H1 (cell line): ENCODE measurements around the gene ZNF454. TPM values are rescaled to one million over a fixed set of nuclear protein-coding genes. Genes with fewer than 3 reads are reported as not detected.

Experiments used
- CTCF ChIA-PET: fragments of 300-600 bp; sonication (Branson Sonifier 250); formaldehyde crosslinking; loops from one replicate; lab custom pipeline; 2021; ENCODE audit not compliant: partially characterized antibody; lab: Charles Lee
- POLR2A ChIA-PET: fragments of 300-600 bp; sonication (Branson Sonifier 250); formaldehyde crosslinking; loops from one replicate; lab custom pipeline; 2021; ENCODE audit warnings: inconsistent platforms; ENCODE audit not compliant: partially characterized antibody; lab: Charles Lee
- DNase-seq, 2 experiments: peaks; one replicate each; pipeline versions ENCODE4 v3.0.0 to v3.0.0-alpha.2; 2010 to 2022; ENCODE audit warnings: low spot score in 2 of 2, low read depth in 1 of 2, mixed read lengths in 1 of 2
- FAIRE-seq: peaks from 2 replicates; lab custom pipeline; 2011; peaks lifted over from hg19 to GRCh38; lab: Jason Lieb, UNC
- H2AFZ ChIP-seq: 2 replicates; pipeline ENCODE4 v1.8.1; 2012; ENCODE audit warnings: low read length, inconsistent platforms
- H2AK5ac ChIP-seq: 2 replicates; pipeline ENCODE4 v1.6.1; 2013; ENCODE audit warnings: low read depth, low read length
- H2BK120ac ChIP-seq: replicated peaks from 2 replicates; pipeline ENCODE3; 2013; ENCODE audit warnings: low read depth, low read length, inconsistent platforms
- H2BK12ac ChIP-seq: 2 replicates; pipeline ENCODE4 v1.6.1; 2013; ENCODE audit warnings: low read depth, low read length
- H2BK15ac ChIP-seq: 2 replicates; pipeline ENCODE4 v1.6.1; 2013; ENCODE audit warnings: low read length
- H2BK20ac ChIP-seq: 2 replicates; pipeline ENCODE4 v1.6.1; 2013; ENCODE audit warnings: low read length
- H2BK5ac ChIP-seq: 2 replicates; pipeline ENCODE4 v1.6.1; 2013; ENCODE audit warnings: low read depth, low read length
- H3K14ac ChIP-seq: 2 replicates; pipeline ENCODE4 v1.6.1; 2013; ENCODE audit warnings: inconsistent platforms; ENCODE audit not compliant: insufficient read length
- H3K18ac ChIP-seq: 2 replicates; pipeline ENCODE4 v1.6.1; 2013; ENCODE audit warnings: low read length; ENCODE audit errors: extremely low read depth
- H3K23ac ChIP-seq: 2 replicates; pipeline ENCODE4 v1.6.1; 2013; ENCODE audit warnings: inconsistent platforms; ENCODE audit not compliant: insufficient read length
- H3K23me2 ChIP-seq: 2 replicates; pipeline ENCODE4 v1.6.1; 2013; ENCODE audit warnings: low read depth, low read length
- H3K27ac ChIP-seq: 2 replicates; pipeline ENCODE4 v1.6.1; 2011; ENCODE audit warnings: low read depth, low read length, inconsistent platforms
- H3K27me3 ChIP-seq, 4 experiments: replicated peaks in 1 of 4; 1 replicate in 1 of 4; 2 replicates in 3 of 4; pipeline versions ENCODE4 v1.6.1 to v1.8.1; 2011 to 2013; ENCODE audit warnings: low read length in 3 of 4, mild to moderate bottlenecking in 3 of 4, inconsistent platforms in 2 of 4, mixed read lengths in 2 of 4, moderate library complexity in 1 of 4; ENCODE audit not compliant: control insufficient read depth in 3 of 4, insufficient read depth in 3 of 4; ENCODE audit errors: extremely low read depth in 1 of 4
- H3K36me3 ChIP-seq, 4 experiments: 2 replicates each; pipeline versions ENCODE4 v1.6.1 to v1.8.1; 2011 to 2013; ENCODE audit warnings: mild to moderate bottlenecking in 4 of 4, low read length in 3 of 4, moderate library complexity in 2 of 4, control low read depth in 1 of 4, inconsistent platforms in 1 of 4; ENCODE audit not compliant: insufficient read depth in 4 of 4, control insufficient read depth in 2 of 4
- H3K4ac ChIP-seq: replicated peaks from 2 replicates; pipeline ENCODE3; 2013; ENCODE audit warnings: low read length, low read depth, mixed read lengths, inconsistent platforms; ENCODE audit not compliant: insufficient read length
- H3K4me1 ChIP-seq, 4 experiments: replicated peaks in 1 of 4; 1 replicate in 1 of 4; 2 replicates in 3 of 4; pipeline versions ENCODE4 v1.6.1 to v1.8.1; 2011 to 2013; ENCODE audit warnings: low read length in 3 of 4, inconsistent platforms in 2 of 4, mixed read lengths in 1 of 4; ENCODE audit not compliant: insufficient read depth in 4 of 4, control insufficient read depth in 3 of 4
- H3K4me2 ChIP-seq, 2 experiments: 2 replicates each; pipeline versions ENCODE4 v1.6.1 to v1.8.1; 2011 to 2013; ENCODE audit warnings: low read depth in 2 of 2, low read length in 2 of 2, control low read depth in 1 of 2, inconsistent platforms in 1 of 2, mild to moderate bottlenecking in 1 of 2; ENCODE audit not compliant: insufficient read depth in 1 of 2
- H3K4me3 ChIP-seq, 4 experiments: fragments of 200-600, 300-600 bp in 1 of 4; sonication (generic), shearing (Covaris generic), sonication (Bioruptor Twin) in 1 of 4; 2 replicates each; pipeline versions ENCODE4 v1.5.1 to v1.8.1; 2011 to 2016; ENCODE audit warnings: low read length in 4 of 4, low read depth in 3 of 4, control low read depth in 2 of 4, inconsistent platforms in 2 of 4, mild to moderate bottlenecking in 2 of 4, mixed read lengths in 1 of 4, moderate library complexity in 1 of 4; ENCODE audit not compliant: insufficient read depth in 2 of 4; ENCODE audit errors: extremely low read depth in 1 of 4
- H3K56ac ChIP-seq: replicated peaks from 2 replicates; pipeline ENCODE3; 2013; ENCODE audit warnings: low read depth, mild to moderate bottlenecking, mixed read lengths, low read length, inconsistent platforms; ENCODE audit not compliant: insufficient read length
- H3K79me1 ChIP-seq: 2 replicates; pipeline ENCODE4 v1.6.1; 2013; ENCODE audit warnings: low read depth, low read length, control low read depth
- H3K79me2 ChIP-seq, 2 experiments: 2 replicates each; pipeline versions ENCODE4 v1.6.1 to v1.8.1; 2012 to 2013; ENCODE audit warnings: low read length in 2 of 2, mild to moderate bottlenecking in 2 of 2, inconsistent platforms in 1 of 2; ENCODE audit not compliant: insufficient read depth in 2 of 2, control insufficient read depth in 1 of 2
- H3K9ac ChIP-seq, 4 experiments: replicated peaks in 1 of 4; 1 replicate in 1 of 4; 2 replicates in 3 of 4; pipeline versions ENCODE4 v1.6.1 to v1.8.1; 2011 to 2013; ENCODE audit warnings: low read depth in 3 of 4, low read length in 3 of 4, control low read depth in 2 of 4, mild to moderate bottlenecking in 2 of 4, moderate library complexity in 2 of 4, inconsistent platforms in 1 of 4; ENCODE audit errors: extremely low read depth in 1 of 4
- H3K9me3 ChIP-seq, 2 experiments: 2 replicates each; pipeline versions ENCODE4 v1.6.1 to v1.8.1; 2012 to 2013; ENCODE audit warnings: mild to moderate bottlenecking in 2 of 2, moderate library complexity in 2 of 2, control low read depth in 1 of 2, inconsistent platforms in 1 of 2, low read depth in 1 of 2, low read length in 1 of 2, mixed read lengths in 1 of 2; ENCODE audit not compliant: insufficient read depth in 2 of 2
- H4K20me1 ChIP-seq, 2 experiments: replicated peaks in 1 of 2; 2 replicates each; pipeline versions ENCODE3 to v1.8.1; 2011 to 2013; ENCODE audit warnings: inconsistent platforms in 2 of 2, low read length in 2 of 2, mild to moderate bottlenecking in 1 of 2; ENCODE audit not compliant: insufficient read depth in 2 of 2, control insufficient read depth in 1 of 2
- H4K5ac ChIP-seq: 2 replicates; pipeline ENCODE4 v1.6.1; 2013; ENCODE audit warnings: low read length, low read depth, mixed read lengths, inconsistent platforms; ENCODE audit not compliant: insufficient read length
- H4K8ac ChIP-seq: 2 replicates; pipeline ENCODE4 v1.8.0; 2013; ENCODE audit warnings: mild to moderate bottlenecking, moderate library complexity, low read length, inconsistent platforms; ENCODE audit not compliant: insufficient read depth; ENCODE audit errors: extremely low read depth
- H4K91ac ChIP-seq: replicated peaks from 2 replicates; pipeline ENCODE3; 2013; ENCODE audit warnings: low read length, mixed read lengths, inconsistent platforms; ENCODE audit not compliant: insufficient read length
- BACH1 ChIP-seq: IDR thresholded peaks from 2 replicates; pipeline ENCODE4 v1.6.1; 2012; ENCODE audit warnings: low read length, improper control_type of control experiment
- WGBS, 2 experiments: shearing (Covaris generic) in 1 of 2; methylation state at CpG; one replicate each; pipeline versions ENCODE4 v1.1.6 to v1.1.7; 2013 to 2015; ENCODE audit warnings: low lambda C conversion rate in 2 of 2, mixed read lengths in 2 of 2, inconsistent platforms in 1 of 2, low coverage in 1 of 2, missing lambda C conversion rate in 1 of 2; ENCODE audit not compliant: insufficient replicate concordance in 2 of 2, insufficient coverage in 1 of 2, insufficient read length in 1 of 2; ENCODE audit errors: extremely low coverage in 1 of 2, missing lambda C conversion rate in 1 of 2; 5-methylcytosine and 5-hydroxymethylcytosine counted together
- long read RNA-seq, 2 experiments: library from RNA in 1 of 2; library from capped mRNA in 1 of 2; stranded (forward); transcript quantifications; one replicate each; pipeline ENCODE4 v2.0.0, GENCODE V29; 2021; ENCODE audit warnings: inconsistent platforms in 1 of 2
- polyA minus RNA-seq, 3 experiments: library from RNA; depleted of rRNA, polyadenylated mRNA; stranded (reverse); fragments of >200 nt; gene quantifications; 1 replicate in 2 of 3; 2 replicates in 1 of 3; pipeline ENCODE4 v1.2.3, GENCODE V29; 2011
- polyA plus RNA-seq, 7 experiments: library from polyadenylated mRNA; depleted of rRNA in 3 of 7; stranded (reverse) in 5 of 7; unstranded in 2 of 7; fragments of >200 nt in 5 of 7; fragments of 200-250 nt in 2 of 7; gene quantifications; 1 replicate in 5 of 7; 2 replicates in 1 of 7; 4 replicates in 1 of 7; pipeline versions ENCODE4 v1.2.1 to v1.2.3, GENCODE V29; 2011 to 2013; ENCODE audit warnings: missing spikeins in 2 of 7, mixed read lengths in 2 of 7
- total RNA-seq: library from RNA; stranded (reverse); fragmentation: NEBNext Ultra II Directional; extraction: Animal tissue kit (Norgen Biotek cat#: 25700); gene quantifications from 2 replicates; pipeline ENCODE4 v1.2.1, GENCODE V29; 2021

Gene ZNF454
- total RNA-seq = 0.88 and 1.2 TPM in 2 replicates
- polyA plus RNA-seq (2011; rRNA removed) = 0.33 and 0.69 TPM in 2 replicates
- 0.89 TPM for polyA plus RNA-seq (2011; cell fraction: cytosol; rRNA removed)
- polyA plus RNA-seq (2011; cell fraction: nucleus; rRNA removed) = 1.2 TPM
- polyA plus RNA-seq (2012, experiment 1 of 2) = 0.61 to 1.2 TPM (median 0.95 TPM) in 4 replicates
- 0.30 TPM for polyA plus RNA-seq (2012, experiment 2 of 2)
- 1.5 TPM for polyA plus RNA-seq (2013, experiment 1 of 2)
- 1.6 TPM for polyA plus RNA-seq (2013, experiment 2 of 2)
- 1.8 TPM in 2 replicates for polyA minus RNA-seq (2011; rRNA and poly(A)+ RNA removed)
- 0.81 TPM for polyA minus RNA-seq (2011; cell fraction: cytosol; rRNA and poly(A)+ RNA removed)
- polyA minus RNA-seq (2011; cell fraction: nucleus; rRNA and poly(A)+ RNA removed) = 2.6 TPM
- long read RNA-seq, experiment 1 = 0 reads
- long read RNA-seq, experiment 2, partial matches to known transcripts = 0 of 1 reads
- long read RNA-seq, experiment 2, other reads (novel, unspliced or antisense) = 1 of 1 reads

GRCh38 chr5:178940569-178941360, at the start of gene ZNF454:
Gene ZNF454 (plus strand): TSS chr5:178941198. CDS start chr5:178942792, 1,594 bp downstream.
- FAIRE-seq = no peak
- CTCF ChIA-PET = no interaction called here
- Histone ChIP-seq H3K4me2 (peak within 1 kb of the TSS; percentile 63 to 90), H3K27ac (no peak within 1 kb of the TSS), H4K8ac (peak within 1 kb of the TSS; percentile 91), H3K4me1 (no peaks in the 10 kb centered on the region; a peak in 1 of 7 replicates), H4K91ac (no peak within 1 kb of the TSS), H3K4ac (no peak within 1 kb of the TSS), H3K14ac (no peak within 1 kb of the TSS), H3K36me3 (peaks cover 0 to 6% (median 0%) of the 10 kb centered on the region in 4 experiments; a peak in 2 of 8 replicates), H3K4me3 (peak within 1 kb of the TSS; percentile 47 to 93 (median 55)), H3K9me3 (peaks cover 82 to 92% of the 10 kb centered on the region in 2 experiments), H3K56ac (no peak within 1 kb of the TSS), H3K27me3 (no peaks in the 10 kb centered on the region; a peak in 2 of 7 replicates), H2AFZ (no peak within 1 kb of the TSS; the same call in 1 of the 2 replicates), H2BK12ac (no peak within 1 kb of the TSS), H2BK20ac (no peak within 1 kb of the TSS), H3K23ac (no peak within 1 kb of the TSS), H3K18ac (no peak within 1 kb of the TSS), H2BK15ac (no peak within 1 kb of the TSS), H2BK120ac (no peak within 1 kb of the TSS), H2BK5ac (no peak within 1 kb of the TSS; the same call in 1 of the 2 replicates), H3K23me2 (peaks cover 6% of the 10 kb centered on the region; the same call in 1 of the 2 replicates), H4K5ac (peak within 1 kb of the TSS; percentile 57), H3K79me1 (no peaks in the 10 kb centered on the region; the same call in 1 of the 2 replicates), H3K9ac (peak within 1 kb of the TSS in 3 of 4 experiments; percentile 29 to 76 (median 53); a peak in 5 of 7 replicates), H4K20me1 (no peaks in the 10 kb centered on the region), H2AK5ac (no peak within 1 kb of the TSS), H3K79me2 (no peaks in the 10 kb centered on the region)
- WGBS, 2 experiments = 54% methylated on average over 58 of the region's 69 CpGs; no CpG with 5 or more reads in 1 of the 2 experiments
- POLR2A ChIA-PET = interaction anchor here (0.5 to 1.8 kb wide), 4 partner anchors 28 to 173 kb away, joined by 3 to 5 read pairs (median 4); partner anchors contain the start of gene ZFP2
- peak; percentile 48 to 69 for DNase-seq
- no peak for TF ChIP-seq BACH1
